HG03378 (cell line): ENCODE results near the gene RPS27L.

Experiments
- ATAC-seq: cut with Tn5 transposase; IDR thresholded peaks from one replicate; pipeline ENCODE4 v1.9.1; 2021; ENCODE audit warnings: mild to moderate bottlenecking, moderate library complexity; ENCODE audit not compliant: unreplicated experiment

Gene RPS27L

DNA sequence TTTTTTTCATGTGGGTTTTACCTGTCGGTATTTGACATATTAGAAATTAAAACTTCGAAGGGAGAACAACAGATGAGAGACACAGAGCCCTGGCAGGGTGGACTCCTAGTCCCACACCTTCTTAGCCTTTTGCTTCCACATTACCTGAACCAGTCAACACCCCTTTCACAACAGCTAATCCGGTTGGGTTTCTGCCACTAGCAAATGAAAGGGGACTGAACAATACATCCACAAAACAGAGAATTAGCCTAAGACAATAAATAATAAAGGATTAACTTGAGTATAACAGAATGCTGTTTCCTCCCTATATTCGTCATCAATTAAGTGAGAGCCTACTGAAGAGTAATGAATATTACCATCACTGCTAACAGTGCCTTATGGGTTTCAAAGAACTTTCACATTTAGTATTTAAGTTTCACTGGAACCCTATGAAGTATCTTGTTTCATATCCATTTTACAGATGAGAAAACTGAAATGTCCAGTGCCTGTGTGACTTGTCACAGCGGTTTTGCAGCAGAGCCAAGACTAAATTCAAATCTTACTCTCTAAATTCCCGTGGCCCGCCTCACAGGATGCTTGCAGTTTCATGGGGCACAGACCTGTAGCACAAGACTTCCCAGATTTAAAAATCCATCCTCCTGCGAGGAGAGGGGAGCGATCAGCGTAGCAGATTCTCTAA is 31.1 kb upstream of the RPS27L start:
- no peak for ATAC-seq

GRCh38 chr15:63187589-63188226 is 30.4 kb upstream of the RPS27L start:
- no peak for ATAC-seq

- no peak for ATAC-seq
These were observed 28.8 kb upstream of the RPS27L start for GRCh38 chr15:63186065-63186464.

DNA sequence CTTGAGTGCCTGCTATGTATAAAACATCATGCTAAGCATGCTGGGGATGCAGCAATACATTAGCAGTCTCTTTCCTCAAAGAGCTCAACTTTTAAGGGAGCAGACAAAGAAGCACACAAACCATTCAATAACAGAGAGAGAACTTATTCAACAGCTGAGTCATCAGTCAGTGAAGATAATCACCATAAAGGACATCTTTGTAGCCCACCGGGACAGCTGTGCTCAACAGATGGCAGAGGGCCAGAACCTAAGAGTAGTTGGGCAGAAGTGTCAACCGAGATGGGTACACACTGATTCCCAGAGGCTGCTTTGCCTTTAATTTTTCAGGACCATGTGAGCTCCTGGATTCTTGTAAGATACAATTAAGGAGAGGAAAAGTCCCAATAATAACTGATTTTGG is 27.9 kb upstream of the RPS27L start:
- ATAC-seq: no peak

- no peak for ATAC-seq
These were observed 24.4 kb upstream of the RPS27L start for GRCh38 chr15:63181648-63182047.

DNA sequence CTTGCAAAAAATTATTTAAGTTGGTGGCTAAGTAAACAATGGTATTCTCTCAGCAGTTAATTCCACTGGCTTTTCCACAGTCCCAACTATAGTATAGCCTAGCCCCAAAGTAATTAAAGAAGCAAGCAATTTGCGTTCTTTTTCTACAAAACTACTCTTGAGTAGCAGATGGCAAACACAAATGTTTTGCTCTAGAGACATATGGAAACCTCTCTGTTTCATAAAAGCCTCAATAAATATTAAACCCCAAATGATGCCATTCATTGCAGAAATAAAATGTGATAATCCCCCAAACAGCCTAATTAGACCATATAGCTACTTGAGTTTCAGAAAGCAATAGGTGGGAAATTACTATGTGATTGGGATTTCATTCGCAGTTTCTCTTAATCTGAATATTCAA is 23.5 kb upstream of the RPS27L start:
- ATAC-seq: no peak

GRCh38 chr15:63178034-63178433 is 20.8 kb upstream of the RPS27L start:
- ATAC-seq: no peak

DNA sequence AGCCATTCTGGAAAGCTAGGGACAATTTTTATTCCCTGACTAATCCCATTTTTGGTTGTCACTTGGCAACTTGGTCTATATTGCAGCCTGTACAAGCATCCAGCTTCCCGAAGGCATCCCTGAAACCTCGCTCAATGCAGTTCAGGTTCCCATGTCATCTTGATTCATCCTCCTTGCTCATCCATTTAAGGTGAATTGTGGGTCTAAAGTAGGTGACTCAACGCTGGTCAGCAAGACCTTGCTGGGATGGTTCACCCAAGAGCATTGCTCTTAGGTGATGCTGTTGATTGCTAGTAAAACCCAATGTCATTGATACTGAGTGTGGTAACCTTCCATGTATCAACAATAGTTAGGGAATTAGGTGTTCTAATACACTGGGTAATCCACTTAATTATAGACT is 19.0 kb upstream of the RPS27L start:
- no peak for ATAC-seq

GRCh38 chr15:63172851-63173451 is 15.7 kb upstream of the RPS27L start:
- ATAC-seq: no peak

DNA sequence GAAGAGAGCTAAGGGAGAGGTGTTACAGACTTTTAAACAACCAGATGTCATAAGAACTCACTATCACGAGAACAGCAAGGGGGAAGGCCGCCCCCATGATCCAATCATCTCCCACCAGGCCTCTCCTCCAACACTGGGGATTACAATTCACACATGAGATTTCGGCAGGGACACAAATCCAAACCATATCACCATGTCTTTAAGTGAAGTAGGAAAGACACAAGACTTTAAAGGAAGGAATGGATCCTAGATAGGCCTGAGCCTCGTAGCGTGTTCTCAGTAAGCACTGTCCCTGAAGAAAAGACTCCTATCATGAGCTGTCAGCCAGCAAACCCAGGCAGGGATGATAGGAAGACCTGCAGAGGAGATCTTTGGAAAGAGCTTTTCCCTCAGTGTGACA is 15.1 kb upstream of the RPS27L start:
- ATAC-seq: no peak

- no peak for ATAC-seq
These were observed 12.5 kb upstream of the RPS27L start for GRCh38 chr15:63169788-63170187.

DNA sequence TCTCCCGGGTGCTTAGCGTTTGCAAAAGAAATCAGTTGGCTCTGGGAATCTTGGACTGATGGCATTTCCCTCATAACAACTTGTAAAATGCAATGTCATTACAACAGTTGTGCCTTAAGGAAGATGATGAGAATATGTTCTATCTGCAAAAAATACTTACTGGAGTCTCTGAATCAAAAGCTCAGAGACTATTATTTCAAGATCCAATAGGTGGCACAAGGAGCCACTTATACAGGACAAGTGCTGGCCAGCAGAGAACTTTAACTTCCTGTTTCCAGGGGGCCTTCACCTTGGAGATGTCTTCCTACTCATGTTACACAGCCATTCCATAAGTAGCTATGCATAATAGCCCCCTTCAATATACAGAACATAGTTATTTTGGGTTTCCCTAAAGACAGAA is 8.9 kb upstream of the RPS27L start:
- ATAC-seq: no peak

DNA sequence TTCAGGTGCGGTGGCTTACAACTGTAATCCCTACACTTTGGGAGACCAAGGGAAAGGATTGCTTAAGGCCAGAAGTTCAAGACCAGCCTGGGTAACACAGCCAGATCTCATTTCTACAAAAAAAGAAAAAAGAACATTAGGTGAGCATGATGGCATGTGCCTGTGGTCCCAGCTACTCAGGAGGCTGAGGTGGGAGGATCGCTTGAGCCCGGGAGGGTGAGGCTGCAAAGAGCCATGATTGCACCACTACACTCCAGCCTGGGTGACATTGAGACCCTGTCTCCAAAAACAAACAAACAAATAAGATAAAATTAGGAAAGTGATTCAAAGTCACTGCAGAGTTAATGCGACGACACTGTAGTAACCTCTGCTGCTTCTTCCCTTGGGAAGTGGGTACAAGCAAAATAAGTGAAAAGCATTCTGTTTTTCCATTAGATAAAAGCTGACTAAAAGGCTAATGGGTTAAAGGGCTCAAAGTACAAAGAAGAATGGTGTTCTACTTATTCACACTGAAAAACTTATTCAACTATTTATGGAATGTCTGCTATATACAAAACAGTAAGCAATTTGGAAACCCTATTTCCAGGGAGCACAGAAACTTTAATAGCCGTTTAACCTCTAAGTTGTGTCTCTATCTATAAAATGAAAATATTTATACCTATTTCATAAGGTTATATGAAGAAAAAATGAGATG is 8.0 kb upstream of the RPS27L start:
- ATAC-seq: no peak

DNA sequence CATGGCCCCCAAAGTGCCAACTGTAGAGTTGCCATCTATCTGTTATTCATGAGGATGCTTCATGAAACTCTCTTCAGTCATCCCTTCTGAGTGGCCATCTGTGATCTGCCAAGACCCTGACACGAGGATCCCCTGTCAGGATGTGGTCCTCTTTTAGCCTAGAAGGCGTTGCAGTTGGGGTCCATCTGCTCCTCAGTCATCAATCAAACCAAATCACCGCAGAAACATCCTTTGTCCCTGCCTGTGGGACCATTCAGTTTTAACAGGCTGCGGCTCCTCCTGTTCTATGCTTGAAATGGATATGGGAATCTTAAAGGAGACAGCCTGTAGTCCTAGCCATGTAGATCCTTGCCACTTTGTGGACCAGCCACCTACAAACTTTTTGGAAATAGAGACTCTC is 5.9 kb upstream of the RPS27L start:
- no peak for ATAC-seq

- no peak for ATAC-seq
These were observed 3.4 kb upstream of the RPS27L start for GRCh38 chr15:63160638-63161037.

GRCh38 chr15:63157891-63158431 is 684 bp upstream of the RPS27L start:
- ATAC-seq: peak; percentile 16

DNA sequence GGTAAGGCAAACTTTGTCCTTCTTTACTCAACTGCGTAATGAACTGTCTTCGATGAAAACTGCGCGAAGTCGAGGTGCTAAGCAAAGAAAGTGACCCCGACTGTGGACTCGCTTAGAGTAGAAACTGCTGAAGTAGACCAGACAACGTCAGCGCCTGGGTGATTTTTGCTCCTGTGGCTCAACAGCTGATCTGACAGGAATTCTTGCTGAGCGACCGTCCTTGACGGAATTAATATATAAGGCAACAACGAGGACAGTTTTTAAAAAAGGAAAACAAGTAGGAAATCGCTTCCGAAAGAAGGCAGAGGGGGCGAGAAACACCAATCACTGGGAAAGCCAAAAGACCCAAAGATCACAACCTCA is 541 bp downstream of the RPS27L start:
- ATAC-seq: no peak

DNA sequence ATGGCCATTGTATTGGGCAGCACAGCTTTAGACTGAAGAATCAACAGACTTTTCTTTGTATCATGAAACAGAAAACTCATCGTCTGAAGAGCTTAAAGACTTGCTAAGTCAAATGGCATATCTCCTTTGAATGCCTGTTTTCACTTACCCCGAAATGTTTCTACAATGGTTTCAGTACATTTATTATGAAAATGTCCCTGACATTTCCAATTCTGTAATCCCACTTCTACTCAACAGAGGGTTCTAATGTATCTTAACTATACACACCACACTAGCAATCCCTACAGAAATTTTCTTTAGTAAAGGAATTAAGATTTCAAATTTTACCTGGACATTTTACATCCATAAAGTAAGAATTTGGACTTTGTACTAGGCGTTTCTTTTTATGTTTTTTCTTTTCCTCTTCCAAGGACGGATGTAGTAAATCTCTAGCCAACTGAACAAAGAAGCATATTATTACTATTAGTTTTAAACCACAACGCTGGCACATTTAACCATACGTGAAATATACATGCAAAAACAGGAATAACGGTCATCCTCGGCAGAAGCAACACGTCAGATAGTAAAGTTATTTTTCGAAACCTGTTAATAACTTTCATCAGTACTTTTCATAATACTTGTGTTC is 1.1 kb downstream of the RPS27L start:
- ATAC-seq: no peak

DNA sequence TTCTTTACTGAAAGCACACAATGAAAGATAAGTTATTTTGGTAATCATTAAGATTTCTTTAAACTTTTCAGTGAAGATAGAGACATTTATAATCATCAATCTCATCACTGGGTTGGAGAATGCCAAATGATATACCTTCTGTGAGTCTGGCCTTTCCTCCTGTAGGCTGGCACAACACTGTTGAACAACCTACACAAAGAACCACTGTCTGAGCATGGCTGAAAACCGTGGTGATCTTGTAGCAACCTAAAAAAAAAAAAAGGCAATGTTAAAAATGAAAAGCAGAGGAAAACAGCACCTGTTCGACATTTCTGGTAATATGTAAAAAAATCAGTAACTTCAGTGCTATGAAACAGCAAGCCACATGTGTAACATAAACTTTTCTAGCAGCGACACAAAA is 1.8 kb downstream of the RPS27L start:
- ATAC-seq: no peak

GRCh38 chr15:63151665-63152064 is 5.6 kb downstream of the RPS27L start:
- no peak for ATAC-seq

- ATAC-seq: no peak
These were observed 10.6 kb downstream of the RPS27L start for GRCh38 chr15:63146684-63147083.
